OCI-LY7 (cell line): ENCODE measurements around the gene TMEM45B.

Source experiments
- EZH2phosphoT487 ChIP-seq: fragments of 200-600 bp; sonication (generic); IDR thresholded peaks from 2 replicates; pipeline ENCODE4 v1.6.1; 2018; ENCODE audit warnings: low read depth, borderline replicate concordance, mild to moderate bottlenecking, mixed run types, antibody characterized with exemption, low read length, moderate library complexity, mixed read lengths
- TF ChIP-seq, protein P1 (sequence below): fragments of 200-600 bp; sonication (generic); conservative IDR thresholded peaks from 2 replicates; pipeline ENCODE4 v1.5.1; 2014; ENCODE audit warnings: mild to moderate bottlenecking, antibody characterized with exemption, low read length, moderate library complexity, mixed read lengths

DNA sequence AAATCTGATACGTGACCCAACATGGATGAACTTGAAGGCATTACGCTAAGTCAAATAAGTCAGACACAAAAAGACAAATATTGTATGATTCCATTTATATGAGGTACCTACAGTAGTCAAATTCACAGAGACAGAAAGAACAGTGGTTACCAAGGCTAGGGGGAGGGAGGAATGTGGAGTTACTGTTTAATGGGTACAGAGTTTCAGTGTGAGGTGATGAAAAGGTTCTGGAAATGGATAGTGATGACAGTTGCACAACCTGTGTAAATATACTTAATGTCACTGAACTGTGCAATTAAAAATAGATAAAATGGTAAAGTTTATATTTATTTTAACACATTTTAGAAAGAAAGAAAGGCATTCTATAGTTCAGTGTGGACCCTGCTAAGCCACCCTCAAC, 24.1 kb upstream of the TMEM45B start:
- TF ChIP-seq, protein P1, sequence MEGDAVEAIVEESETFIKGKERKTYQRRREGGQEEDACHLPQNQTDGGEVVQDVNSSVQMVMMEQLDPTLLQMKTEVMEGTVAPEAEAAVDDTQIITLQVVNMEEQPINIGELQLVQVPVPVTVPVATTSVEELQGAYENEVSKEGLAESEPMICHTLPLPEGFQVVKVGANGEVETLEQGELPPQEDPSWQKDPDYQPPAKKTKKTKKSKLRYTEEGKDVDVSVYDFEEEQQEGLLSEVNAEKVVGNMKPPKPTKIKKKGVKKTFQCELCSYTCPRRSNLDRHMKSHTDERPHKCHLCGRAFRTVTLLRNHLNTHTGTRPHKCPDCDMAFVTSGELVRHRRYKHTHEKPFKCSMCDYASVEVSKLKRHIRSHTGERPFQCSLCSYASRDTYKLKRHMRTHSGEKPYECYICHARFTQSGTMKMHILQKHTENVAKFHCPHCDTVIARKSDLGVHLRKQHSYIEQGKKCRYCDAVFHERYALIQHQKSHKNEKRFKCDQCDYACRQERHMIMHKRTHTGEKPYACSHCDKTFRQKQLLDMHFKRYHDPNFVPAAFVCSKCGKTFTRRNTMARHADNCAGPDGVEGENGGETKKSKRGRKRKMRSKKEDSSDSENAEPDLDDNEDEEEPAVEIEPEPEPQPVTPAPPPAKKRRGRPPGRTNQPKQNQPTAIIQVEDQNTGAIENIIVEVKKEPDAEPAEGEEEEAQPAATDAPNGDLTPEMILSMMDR: no peak
- no peak for TF ChIP-seq EZH2phosphoT487
